GM18498 (cell line): ENCODE results near the gene TXNRD1.
"Not testable (repeated sequence)": the region's sequence is repeated elsewhere in the genome, so short reads cannot be mapped to it uniquely, and the experiment has no call there.

ENCODE experiments used
- ATAC-seq: cut with Tn5 transposase; IDR thresholded peaks from one replicate; pipeline ENCODE4 v1.9.1; 2021; ENCODE audit warnings: mild to moderate bottlenecking, moderate library complexity; ENCODE audit not compliant: unreplicated experiment

TXNRD1 gene

DNA sequence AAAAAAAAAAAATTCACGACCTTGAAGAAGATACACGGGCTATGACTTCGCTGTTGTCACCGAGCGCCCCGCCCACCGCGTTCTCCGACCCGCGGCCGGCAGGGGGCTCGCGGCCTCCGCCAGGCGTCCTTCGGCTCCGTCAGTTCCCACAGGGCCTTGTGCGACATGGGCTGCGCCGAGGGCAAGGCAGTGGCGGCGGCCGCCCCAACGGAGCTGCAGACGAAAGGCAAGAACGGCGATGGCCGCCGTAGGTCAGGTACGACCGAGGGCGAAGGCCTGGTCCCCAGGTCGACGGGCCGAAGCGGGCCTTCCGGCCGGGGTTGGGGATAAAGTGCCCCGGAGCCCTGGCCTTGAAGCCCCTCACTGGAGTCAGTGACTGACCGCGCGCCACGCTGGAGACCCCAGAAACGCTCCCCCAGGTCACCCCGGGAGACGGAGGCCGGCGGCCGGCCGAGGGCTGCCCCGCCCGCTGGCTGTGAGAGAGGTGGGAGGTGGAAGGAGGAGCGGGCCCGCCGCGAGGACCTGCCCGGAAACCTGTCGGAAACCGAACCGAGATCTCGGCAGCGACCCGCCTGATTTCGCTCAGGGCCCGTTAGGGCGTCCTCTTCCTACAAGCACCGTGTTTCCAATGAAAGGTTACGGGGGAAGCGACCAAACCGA is at the start of gene TXNRD1:
Gene TXNRD1, plus strand, starts transcription at position 142 of the 660 bp plus-strand sequence. Its CDS starts 24 bp downstream, at position 166.
- peak; percentile 95 for ATAC-seq

DNA sequence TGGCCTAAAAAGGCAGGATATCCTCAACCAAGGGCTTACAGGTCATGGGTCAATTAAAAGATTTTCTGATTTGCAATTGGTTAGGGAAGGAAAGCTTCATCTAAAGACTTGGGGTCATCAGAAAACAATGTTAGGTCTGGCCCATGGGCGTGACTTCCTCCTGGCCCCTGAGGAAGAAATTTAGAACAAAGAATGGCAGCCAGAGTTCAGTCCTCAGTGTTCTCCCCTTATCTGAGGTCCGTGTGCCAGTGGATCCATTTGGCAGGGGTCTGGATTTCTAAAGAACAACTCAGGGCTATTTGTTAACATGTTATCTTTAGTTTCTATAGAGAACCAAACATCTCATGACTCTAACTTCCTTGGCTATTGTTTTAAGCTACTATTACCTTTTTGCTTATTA is 49.8 kb upstream of the TXNRD1 start:
- ATAC-seq: no peak

DNA sequence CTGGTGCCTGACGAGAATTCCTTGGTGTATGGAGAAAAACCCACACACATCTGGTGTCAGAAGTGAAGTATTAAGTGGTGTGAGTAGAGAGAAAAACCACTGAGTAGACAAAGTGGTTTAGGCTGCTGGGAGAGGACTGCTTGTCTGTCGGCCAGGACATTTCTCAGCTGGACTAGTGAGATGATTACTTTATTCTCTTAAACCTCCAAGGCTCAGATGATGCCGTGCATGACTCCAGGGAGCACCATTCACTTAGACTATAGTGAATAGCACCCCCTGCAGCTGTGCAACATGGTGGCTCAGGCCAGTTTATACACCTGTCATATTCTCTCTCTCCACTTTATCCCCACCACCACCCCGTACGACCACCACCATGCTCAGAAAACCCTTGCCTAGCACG is 49.1 kb upstream of the TXNRD1 start:
- ATAC-seq: no peak

DNA sequence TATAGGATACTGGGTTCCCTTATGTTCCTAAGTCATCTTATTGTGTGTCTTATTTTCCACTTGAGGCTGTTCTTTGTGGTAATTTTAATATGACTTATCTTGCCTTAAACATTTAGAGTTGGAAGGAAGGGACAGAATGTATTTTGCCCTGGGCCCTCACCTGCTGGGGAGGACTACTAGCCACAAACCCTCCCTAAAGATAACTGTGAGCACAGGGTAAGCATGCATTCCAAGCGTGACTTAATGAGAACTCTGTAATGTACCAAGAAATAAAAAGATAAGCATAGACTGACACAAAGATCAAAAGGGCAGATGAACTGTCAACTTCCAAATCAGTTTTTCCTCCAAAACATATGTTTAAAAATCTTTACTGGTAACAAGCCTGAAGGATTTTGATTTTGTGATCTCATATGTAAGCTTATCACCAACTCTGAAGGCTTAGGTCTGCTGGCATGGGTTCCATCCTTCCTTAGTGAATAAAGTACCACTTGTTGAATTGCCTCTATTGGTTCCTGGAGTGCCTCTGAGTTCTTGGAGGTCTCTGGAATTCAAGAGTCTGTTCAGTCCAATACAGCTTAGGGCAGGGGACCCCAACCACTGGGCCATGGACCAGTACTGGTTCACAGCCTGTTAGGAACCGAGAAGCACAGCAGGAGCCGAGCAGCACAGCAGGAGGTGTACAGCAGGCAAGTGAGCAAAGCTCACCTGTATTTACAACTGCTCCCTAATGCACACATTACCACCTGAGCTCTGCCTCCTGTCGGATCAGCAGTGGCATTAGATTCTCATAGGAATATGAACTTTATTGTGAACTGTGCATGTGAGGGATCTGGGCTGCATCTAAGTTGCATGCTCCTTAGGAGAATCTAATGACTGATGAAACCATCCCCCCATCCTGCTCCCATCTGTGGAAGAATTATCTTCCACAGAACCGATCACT is 47.8 kb upstream of the TXNRD1 start:
- ATAC-seq: no peak

DNA sequence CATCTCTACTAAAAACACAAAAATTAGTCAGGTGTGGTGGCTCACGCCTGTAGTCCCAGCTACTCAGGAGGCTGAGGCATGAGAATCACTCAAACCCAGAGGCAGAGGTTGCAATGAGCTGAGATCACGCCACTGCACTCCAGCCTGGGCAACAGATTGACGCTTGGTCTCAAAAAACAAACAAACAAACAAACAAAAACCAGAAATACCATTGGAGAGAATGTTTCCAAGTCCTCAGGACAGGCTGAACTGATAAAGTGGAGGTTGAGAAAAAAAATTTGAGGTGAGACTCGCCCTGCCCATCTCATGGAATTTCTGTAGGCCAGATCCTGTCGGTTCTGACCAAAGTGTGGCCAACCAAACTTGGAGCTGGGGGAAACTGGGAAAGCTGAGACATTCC is 47.0 kb upstream of the TXNRD1 start:
- ATAC-seq: no peak

DNA sequence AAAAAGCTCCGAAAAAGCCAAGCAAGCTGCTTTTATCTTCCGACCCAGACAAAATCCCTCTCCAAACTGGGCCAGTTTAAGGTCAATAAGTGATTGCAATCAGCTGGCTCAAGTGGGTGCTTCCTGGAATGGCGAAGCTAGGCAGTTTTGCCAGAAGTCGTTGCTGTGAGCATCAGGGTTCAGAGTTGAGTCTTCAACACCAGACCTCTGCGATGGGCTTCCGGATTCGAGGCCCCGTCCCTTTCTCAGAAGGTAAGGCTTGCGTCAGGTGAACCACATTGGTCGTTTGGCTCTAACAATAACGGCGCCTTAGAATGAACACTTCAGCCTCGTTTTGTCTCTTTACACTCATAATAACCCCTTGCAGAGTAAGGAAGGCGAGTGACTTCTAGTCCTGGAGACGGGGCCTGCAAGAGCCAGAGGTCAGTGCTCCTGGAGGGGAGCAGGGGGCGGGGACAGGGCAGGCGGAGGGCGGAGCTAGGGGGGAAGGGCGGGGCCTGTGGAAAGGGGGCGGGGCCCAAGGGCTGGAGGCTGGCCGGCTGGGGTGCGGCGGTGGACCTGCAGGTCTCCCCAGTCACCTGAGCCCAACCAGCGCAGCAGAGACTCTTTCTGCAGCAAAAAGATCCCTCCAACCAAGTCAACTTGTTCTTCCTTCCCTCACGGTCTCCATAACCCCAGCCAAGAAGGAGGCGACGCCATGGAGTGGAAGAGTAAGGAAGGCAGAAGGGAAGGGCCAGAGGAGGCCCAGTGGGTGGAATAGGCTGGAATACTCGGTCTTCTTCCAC is 43.6 kb upstream of the TXNRD1 start:
- no peak for ATAC-seq

DNA sequence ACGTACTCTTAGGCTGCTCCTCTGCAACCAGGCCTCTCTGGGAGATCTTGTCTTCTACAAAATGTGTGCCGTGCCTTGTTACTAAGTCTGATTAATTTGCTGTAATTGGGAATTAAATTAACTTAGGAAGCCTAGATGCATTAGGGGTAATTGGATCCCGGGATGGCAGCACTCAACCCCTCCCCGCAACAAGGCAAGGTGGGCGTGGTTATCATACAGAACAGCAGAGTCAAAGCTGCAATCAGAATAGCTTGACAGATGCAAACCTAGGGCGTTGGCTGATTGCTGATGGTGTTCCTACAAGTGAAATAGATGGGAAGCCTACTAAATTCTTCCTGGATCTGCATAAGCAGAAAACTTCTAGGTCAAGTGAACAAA is 43.0 kb upstream of the TXNRD1 start:
- ATAC-seq: no peak

DNA sequence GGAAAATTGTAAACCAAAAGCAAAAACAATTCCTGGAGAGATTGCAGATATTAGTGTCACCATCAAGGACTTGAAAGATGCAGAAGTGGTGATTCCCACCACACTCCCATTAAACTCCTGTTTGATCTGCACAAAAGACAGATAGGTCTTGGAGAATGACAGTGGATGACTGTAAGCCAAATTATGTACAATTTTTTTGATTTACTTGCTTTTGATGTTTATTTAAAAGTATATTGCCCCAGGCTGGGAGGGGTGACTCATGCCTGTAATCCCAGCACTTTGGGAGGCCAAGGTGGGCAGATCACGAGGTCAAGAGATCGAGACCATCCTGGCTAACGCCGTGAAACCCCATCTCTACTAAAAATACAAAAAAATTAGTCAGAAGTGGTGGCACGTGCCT is 41.8 kb upstream of the TXNRD1 start:
- ATAC-seq: not testable (repeated sequence)

DNA sequence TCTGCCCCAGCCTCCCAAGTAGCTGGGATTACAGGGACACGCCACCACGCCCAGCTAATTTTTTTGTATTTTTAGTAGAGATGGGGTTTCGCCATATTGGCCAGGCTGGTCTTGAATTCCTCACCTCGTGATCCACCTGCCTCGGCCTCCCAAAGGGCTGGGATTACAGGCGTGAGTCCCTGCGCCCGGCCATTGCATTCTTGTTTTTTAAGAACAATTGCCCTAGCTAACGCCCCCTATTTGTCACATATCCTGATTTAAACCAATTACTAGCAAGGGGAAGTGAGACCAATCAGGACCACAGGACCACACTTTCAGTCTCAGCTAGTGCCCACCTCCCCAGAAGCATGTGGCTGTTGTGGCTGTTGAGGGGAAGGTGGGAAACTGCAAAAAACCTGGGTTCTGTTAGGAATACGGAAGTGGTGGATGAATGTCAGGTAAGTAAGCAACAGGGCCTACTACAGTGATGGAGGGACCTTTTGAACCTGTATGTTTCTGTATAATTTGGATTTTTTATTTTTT is 39.8 kb upstream of the TXNRD1 start:
- no peak for ATAC-seq

DNA sequence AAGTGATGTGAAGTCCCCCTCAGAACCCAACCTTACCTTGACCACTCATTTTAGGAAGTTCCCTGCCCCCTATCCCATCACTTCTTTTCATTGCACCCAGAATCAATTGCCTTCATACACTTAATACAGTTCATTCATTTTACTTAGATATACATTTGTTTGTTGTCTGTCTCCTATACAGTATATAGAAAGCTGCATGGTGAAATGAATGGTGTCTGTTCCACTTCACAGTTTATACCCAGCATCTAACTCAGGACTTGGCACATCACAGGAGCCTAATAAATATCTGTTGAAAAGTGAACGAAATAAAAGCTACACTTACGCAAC is 38.3 kb upstream of the TXNRD1 start:
- no peak for ATAC-seq

DNA sequence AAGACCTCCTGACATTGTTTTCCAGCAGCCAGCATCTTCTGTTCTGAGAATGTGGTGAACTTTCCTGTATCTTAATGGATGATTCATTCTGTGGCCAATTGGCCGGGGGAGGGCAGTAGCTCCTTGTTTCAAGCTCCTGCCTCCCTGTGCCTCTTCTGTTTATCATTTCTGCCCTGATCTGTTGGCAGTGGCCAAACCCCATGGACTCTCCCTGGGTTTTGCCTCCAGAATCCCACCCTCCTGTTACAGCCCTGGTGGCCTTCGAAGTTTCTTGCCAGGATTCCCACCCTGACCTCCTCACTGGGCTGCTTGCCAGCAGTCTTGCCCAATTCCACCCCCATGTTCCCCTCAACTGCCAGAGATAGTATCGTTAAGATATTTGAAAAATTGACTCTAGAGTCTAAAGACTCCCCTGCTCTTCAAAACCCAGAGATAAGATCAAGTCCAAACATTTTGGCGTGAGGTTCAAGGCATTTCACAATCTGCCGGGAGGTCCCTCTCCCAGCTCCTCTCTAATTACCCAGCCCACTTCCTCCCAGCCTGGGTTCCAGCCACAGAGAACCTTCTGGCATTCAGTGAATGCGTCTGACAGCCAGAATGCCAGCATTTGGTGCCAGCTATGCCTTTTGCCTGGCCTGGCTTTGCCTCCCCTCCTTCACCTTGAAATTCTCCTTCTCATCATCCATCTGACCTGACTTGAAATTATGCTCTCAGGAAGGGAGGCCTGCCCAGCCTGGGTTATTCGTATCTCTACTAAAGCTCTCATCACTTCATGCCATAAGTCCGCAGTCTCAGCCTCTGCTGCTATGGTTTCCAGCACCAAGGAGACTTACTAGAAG is 37.7 kb upstream of the TXNRD1 start:
- ATAC-seq: no peak

DNA sequence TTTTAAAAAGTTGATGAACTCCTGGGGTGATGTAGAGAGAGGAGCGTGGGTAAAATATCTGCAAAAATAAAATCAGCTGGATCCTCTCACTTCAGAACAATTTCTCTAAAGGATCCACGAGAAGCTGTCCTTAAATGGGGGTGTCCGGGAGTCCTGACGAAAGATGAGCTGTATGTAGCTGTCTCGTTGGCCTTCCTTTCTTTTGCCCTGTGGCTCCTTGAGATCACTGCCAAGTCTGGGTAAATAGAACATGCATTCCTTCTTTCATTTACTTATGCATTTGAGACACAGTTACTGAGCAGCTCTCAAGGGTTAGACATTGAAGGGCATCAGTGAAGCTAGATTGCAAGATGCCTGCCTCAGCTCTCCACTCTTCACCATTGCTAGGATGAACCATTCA is 35.2 kb upstream of the TXNRD1 start:
- ATAC-seq: no peak

DNA sequence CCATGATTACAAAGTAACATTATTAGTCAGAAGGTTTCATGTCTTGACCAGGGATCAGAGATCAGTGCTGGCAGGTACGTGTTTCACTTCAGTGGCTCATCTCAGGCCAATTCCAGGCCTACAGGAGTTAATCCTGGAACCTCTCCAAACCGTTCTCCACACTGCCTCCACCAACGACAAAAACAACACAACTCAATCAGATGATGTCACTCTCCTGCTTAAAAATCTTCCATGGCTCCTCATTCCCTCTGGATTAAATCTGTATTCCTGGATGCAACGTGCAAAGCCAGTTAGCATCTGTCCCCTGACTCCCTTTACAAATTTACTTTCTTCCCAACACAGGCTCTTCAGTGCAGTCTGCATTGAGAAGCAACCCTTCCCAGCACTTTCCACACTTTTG is 34.3 kb upstream of the TXNRD1 start:
- no peak for ATAC-seq

DNA sequence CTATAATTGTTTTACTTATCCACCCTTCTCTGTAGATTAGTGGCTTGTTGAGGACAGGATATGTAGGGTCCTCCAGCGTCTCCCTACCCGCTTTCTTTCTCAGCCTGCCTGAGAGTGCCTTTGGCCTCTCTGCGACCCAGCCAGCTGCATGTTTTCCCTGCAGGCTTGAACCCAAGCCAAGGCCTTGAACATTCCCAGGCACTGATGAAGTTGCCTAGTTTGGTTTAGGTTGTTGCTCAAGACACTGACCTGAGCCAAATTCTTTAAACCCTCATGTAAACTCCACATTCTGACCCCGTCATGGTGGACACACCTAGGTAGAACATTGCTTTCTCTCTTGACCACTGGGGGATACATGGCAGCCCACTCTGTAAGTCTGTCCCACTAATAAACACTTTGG is 33.4 kb upstream of the TXNRD1 start:
- ATAC-seq: no peak

DNA sequence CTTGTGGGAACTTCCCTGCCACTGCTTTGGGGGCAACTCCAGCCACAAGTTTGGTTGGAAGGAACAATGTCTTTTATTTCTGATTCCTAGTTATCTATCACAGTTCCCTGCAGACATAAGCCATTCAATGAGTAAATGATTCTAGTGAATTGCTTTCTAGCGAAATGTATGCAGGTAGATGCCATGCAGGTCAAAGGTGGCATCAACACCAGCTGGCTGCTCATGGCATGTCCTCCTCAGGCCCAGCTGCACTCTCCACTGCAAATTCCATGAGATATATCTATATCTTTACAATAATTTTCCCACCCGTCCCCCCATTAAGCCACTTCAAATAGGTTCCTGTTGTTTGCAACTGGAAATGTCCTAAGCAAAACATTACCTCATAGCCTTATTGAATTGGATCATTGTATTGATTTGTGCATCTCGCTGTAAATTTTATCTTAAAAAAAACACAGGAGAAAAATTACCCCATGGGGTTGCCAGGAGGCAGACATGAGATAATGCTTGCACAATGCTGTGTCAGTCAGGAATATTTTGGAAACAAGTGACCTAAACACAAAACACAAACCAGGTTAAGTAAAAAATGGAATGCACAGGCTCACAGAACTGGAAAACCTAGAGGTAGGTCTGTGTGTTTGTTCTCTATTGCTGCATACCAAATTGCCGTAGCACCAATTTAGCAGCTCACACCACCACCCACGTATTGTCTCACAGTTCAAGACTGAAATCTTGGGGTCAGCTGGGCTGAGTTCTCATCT is 32.8 kb upstream of the TXNRD1 start:
- no peak for ATAC-seq

DNA sequence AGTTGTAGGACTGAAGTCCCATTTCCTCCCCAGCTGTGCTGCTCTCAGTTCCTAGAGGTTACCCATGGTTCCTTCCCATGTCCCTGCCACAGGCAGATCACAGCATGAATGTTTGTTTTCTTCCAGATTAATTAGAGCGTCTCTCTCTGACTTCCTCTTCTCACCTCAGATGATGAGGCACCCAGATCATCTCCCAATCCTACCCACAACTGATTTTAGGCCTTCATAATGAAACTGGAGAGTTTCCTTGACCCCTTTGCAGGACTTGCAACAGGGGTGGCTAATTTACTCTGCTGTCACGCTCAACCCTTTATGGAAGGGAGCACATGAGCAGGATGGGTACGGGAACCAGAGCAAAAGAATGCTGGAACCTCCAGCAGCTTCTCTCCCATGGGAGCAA is 32.1 kb upstream of the TXNRD1 start:
- ATAC-seq: no peak

DNA sequence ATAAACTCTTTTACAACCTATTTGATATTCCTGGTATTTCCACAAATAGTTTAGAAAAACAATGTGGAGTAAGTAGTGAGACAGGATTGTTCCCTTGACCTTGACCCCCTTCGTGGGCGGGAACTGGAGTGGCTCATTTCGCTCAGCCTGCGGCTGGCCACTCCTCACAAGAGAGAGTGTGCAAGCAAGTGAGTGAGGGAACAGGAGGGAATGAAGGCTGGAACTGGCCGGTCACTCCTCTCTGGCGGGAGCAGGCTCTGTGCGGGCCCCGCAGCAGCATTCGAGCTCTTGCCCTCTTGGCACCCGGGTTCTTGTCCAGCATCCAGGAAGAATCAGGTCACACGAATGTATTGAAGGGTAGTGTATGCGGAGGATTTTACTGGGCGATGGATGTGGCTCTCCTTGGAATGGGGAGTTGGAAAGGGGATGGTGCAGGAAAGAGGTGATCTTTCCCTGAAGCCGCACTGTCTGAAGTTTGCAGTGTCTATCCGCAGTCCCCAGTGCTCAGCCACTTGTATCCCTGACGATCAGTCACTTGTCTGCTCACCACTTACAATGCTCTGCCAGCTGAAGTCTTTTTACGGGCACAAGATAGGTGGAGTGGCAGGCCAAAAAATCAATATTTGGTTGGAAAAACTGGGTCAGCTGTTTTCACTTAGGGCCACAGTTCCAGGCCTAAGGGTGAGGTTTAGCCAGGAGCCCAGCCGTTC is 28.0 kb upstream of the TXNRD1 start:
- ATAC-seq: no peak

DNA sequence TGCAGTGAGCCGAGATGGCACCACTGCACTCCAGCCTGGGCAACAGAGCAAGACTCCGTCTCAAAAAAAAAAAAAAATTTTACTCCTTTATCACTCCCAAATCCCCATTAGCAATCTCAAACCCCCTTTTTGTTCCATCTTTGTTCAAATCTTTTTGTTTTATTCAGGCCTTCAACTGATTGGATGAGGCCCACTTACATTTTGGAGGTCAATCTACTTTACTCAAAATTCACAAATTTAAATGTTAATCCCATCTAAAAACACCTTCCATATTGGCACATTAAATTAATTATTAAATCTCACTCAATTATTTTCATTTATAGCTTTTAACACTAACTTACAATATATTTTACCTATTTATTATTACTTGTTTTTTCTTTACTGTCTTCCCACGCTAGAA is 27.0 kb upstream of the TXNRD1 start:
- no peak for ATAC-seq

DNA sequence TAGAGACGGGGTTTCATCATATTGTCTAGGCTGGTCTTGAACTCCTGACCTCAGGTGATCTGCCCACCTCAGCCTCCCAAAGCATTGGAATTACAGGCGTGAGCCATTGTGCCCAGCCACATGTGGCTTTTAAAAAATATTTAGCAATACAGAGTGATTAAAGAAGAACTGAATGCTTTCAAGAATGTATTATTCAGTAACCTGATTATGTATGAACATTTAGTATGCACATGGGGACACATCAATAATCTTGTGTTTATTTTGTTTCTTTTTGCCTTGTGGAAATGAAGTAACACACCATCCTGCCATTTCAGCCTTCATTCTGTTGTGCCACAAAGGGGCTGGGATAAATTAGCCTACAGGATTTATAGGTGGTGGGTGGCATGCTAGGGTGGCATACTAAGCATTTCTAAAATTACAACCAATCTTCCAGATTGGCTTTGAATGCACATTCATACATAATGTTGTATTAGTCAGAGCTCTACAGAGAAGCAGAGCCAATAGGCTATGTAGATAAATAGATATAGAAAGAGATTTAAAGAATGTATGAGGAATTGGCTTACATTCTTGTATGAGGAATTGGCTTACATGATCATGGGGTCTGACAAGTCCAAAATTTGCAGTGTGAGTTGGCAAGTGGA is 25.5 kb upstream of the TXNRD1 start:
- ATAC-seq: no peak
